Measurements from ENCODE around the gene NDUFB10. TPM values are rescaled to one million over a fixed set of nuclear protein-coding genes. Genes with fewer than 3 reads are reported as not detected.

NDUFB10 gene
- total RNA-seq, 4 donors from 2014 or later = 214 to 400 (median 243) TPM

DNA sequence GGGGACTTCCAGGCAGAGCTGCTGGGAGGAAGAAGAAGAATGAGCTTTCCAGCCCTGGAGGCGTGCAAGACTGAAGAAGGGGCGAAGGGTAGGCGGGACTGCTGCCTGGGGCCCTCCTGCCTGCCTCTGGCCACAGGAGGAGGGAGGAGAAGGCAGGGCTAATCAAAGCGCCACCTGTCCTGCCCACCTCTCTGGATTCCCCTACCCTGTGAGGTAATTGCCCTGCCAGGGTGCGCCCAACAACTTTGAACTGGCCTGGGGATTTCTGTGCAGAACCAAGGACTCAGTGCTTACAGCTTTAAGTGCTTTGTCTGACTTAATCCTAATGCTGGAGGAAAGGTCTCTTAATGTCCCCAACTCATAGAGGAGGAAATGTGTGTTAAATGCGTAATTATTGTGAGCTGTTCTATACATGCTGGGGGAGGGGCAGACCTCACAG, 22.1 kb downstream of the NDUFB10 start, which contains the start of gene NOXO1:
Gene NOXO1, minus strand, starts transcription at position 72 of the 439 bp plus-strand sequence. CDS start 290 bp downstream, outside the sequence.
- H3K27ac ChIP-seq = no peak within 1 kb of the TSS
- H3K36me3 ChIP-seq = peaks cover 0 to 41% of the 10 kb centered on the region in 2 donors
- peaks cover 69% of the 10 kb centered on the region for H3K27me3 ChIP-seq
- no peak for TF ChIP-seq POLR2AphosphoS5 (IDR thresholded peaks at IDR 0.05)
- no peak for TF ChIP-seq POLR2A (IDR thresholded peaks at IDR 0.05)
- no peak within 1 kb of the TSS for H3K4me3 ChIP-seq
- H3K4me1 ChIP-seq = peaks cover 0 to 48% (median 11%) of the 10 kb centered on the region in 3 donors
- H3K9me3 ChIP-seq = no peaks in the 10 kb centered on the region
- ATAC-seq = no peak
- 29 to 40% methylated on average over 1 to 5 of the region's 6 CpGs for WGBS, 2 donors (ENCODE audit: low coverage in 1 of 2)

DNA sequence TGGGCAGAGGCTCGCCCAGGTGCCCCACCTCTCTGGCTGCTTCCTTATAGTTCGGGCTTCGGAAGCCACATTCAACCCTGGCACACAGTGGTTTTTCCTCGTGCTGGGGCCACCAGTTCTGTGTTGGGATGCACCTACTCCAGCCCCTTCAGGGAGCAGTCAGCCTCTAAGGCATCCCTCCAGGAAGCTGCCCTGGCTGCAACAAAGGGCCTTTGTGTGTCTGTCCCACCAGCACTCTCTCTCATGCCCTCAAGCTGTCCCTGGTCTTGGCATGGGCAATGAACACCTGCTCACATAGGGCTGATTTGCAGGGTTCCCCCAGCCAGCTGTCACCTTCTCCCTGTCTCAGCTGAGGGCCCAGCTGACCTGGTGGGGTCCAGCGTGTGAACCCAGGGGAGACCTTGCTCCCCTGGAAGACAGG, 22.7 kb downstream of the NDUFB10 start:
- ATAC-seq = no peak
- H3K36me3 ChIP-seq = peaks cover 0 to 41% of the 10 kb centered on the region in 2 donors
- no peak overlapping the region for H3K27ac ChIP-seq
- no peak overlapping the region for H3K4me3 ChIP-seq
- no peaks in the 10 kb centered on the region for H3K9me3 ChIP-seq
- no peak for TF ChIP-seq POLR2AphosphoS5 (IDR thresholded peaks at IDR 0.05)
- TF ChIP-seq POLR2A (IDR thresholded peaks at IDR 0.05) = no peak
- TF ChIP-seq, protein P1, sequence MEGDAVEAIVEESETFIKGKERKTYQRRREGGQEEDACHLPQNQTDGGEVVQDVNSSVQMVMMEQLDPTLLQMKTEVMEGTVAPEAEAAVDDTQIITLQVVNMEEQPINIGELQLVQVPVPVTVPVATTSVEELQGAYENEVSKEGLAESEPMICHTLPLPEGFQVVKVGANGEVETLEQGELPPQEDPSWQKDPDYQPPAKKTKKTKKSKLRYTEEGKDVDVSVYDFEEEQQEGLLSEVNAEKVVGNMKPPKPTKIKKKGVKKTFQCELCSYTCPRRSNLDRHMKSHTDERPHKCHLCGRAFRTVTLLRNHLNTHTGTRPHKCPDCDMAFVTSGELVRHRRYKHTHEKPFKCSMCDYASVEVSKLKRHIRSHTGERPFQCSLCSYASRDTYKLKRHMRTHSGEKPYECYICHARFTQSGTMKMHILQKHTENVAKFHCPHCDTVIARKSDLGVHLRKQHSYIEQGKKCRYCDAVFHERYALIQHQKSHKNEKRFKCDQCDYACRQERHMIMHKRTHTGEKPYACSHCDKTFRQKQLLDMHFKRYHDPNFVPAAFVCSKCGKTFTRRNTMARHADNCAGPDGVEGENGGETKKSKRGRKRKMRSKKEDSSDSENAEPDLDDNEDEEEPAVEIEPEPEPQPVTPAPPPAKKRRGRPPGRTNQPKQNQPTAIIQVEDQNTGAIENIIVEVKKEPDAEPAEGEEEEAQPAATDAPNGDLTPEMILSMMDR (IDR thresholded peaks at IDR 0.05) = no peak
- WGBS, 2 donors (ENCODE audit: low coverage in 1 of 2) = 57% methylated on average over 1 of the region's 5 CpGs; no CpG with 5 or more reads in 1 of the 2 donors
- H3K4me1 ChIP-seq = peaks cover 0 to 48% (median 11%) of the 10 kb centered on the region in 3 donors
- peaks cover 63% of the 10 kb centered on the region for H3K27me3 ChIP-seq

DNA sequence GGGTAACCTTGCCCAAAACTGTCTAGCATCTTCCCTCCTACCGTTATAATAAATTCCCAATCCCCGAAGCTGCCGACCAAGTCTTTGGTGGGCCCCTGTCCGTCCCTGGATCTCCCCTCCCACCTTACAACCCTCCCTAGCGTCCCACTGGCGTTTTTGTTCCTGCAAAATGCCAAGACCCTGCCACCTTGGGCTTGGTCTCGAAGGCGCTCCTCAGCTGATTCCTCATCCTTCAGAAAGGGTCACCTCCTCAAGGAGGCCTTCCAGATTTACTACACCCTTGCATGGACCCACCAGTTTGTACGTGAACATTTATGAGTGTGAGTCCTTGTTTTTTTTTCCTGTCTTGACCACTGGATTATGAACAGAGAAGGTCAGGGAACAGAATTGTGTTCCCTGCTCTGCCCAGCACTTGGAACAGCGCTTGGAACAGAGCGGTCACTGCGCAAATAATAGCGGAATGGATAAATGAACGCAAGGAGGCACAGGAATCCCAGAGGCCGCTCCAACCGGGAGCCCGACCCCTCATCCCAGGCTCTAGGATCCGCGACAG, 23.7 kb downstream of the NDUFB10 start:
- H3K36me3 ChIP-seq = peaks cover 0 to 36% of the 10 kb centered on the region in 2 donors
- ATAC-seq = no peak
- no peak for TF ChIP-seq POLR2A (IDR thresholded peaks at IDR 0.05)
- no peak for TF ChIP-seq POLR2AphosphoS5 (IDR thresholded peaks at IDR 0.05)
- TF ChIP-seq EP300 (IDR thresholded peaks at IDR 0.05) = no peak
- TF ChIP-seq, protein P1 (IDR thresholded peaks at IDR 0.05) = peak in 1 of 4 experiments; percentile 4
- peaks cover 0 to 48% (median 11%) of the 10 kb centered on the region in 3 donors for H3K4me1 ChIP-seq
- H3K4me3 ChIP-seq = peak overlapping the region; percentile 74 to 92
- H3K9me3 ChIP-seq = no peaks in the 10 kb centered on the region
- 31 to 47% methylated on average over 2 to 12 of the region's 19 CpGs for WGBS, 2 donors (ENCODE audit: low coverage in 1 of 2)
- peak overlapping the region in 3 of 4 donors; percentile 79 to 85 (median 81) for H3K27ac ChIP-seq
- peaks cover 55% of the 10 kb centered on the region for H3K27me3 ChIP-seq

DNA sequence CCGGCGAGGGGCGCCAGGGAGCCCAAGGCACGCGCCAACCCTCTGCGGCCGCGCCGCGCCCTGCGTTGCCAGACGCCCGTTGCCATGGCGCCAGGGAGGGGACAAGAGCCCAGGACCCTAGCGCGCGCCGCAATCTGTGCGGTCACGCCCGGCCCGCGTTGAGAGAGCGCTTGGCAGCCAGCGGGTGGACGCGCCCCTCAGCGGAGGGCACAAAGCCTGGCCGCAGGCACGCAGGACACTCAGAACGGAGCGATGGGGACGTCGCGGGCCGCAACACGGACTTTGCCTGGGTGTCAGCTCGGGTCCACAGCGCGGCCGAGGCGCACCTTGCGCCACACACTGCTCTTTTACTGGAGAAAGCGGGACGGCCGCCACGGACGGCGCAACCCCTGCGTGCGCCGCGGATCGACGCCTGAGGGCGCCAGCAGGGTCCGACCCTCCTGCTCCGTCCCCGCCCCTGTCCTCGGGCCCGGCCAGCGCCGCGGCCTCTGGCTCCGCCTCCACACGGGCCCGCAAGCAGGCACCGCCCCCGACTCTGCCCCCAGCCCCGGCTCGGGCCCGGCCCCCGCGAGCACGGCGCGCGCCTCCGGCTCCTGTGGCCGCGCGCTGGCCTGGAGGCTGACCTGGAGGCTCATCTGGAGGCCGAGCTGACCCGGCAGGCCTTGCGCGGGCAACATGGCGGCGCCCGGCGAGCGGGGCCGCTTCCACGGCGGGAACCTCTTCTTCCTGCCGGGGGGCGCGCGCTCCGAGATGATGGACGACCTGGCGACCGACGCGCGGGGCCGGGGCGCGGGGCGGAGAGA, 24.4 kb downstream of the NDUFB10 start, which contains the start of gene GFER:
Gene GFER, plus strand, starts transcription at position 650 of the 803 bp plus-strand sequence. Its CDS starts 26 bp downstream, at position 676.
- Histone ChIP-seq H3K27me3 (peaks cover 55% of the 10 kb centered on the region), H3K27ac (peak within 1 kb of the TSS; percentile 7 to 85 (median 80)), H3K36me3 (peaks cover 0 to 29% of the 10 kb centered on the region in 2 donors), H3K4me3 (peak within 1 kb of the TSS; percentile 74 to 92), H3K9me3 (no peaks in the 10 kb centered on the region), H3K4me1 (peaks cover 0 to 47% (median 11%) of the 10 kb centered on the region in 3 donors)
- peak; percentile 94 for ATAC-seq
- peak; percentile 51 to 68 for TF ChIP-seq POLR2A (IDR thresholded peaks at IDR 0.05)
- TF ChIP-seq, protein P1 (IDR thresholded peaks at IDR 0.05) = peak in 2 of 4 experiments; percentile 1 to 64
- TF ChIP-seq EP300 (IDR thresholded peaks at IDR 0.05) = no peak
- TF ChIP-seq POLR2AphosphoS5 (IDR thresholded peaks at IDR 0.05) = peak; percentile 1
- 0% methylated on average over 1 of the region's 109 CpGs; no CpG with 5 or more reads in 1 of the 2 donors for WGBS, 2 donors (ENCODE audit: low coverage in 1 of 2)
